Measurements from ENCODE around the gene SFRP2.

Gene SFRP2, protein sequence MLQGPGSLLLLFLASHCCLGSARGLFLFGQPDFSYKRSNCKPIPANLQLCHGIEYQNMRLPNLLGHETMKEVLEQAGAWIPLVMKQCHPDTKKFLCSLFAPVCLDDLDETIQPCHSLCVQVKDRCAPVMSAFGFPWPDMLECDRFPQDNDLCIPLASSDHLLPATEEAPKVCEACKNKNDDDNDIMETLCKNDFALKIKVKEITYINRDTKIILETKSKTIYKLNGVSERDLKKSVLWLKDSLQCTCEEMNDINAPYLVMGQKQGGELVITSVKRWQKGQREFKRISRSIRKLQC

DNA sequence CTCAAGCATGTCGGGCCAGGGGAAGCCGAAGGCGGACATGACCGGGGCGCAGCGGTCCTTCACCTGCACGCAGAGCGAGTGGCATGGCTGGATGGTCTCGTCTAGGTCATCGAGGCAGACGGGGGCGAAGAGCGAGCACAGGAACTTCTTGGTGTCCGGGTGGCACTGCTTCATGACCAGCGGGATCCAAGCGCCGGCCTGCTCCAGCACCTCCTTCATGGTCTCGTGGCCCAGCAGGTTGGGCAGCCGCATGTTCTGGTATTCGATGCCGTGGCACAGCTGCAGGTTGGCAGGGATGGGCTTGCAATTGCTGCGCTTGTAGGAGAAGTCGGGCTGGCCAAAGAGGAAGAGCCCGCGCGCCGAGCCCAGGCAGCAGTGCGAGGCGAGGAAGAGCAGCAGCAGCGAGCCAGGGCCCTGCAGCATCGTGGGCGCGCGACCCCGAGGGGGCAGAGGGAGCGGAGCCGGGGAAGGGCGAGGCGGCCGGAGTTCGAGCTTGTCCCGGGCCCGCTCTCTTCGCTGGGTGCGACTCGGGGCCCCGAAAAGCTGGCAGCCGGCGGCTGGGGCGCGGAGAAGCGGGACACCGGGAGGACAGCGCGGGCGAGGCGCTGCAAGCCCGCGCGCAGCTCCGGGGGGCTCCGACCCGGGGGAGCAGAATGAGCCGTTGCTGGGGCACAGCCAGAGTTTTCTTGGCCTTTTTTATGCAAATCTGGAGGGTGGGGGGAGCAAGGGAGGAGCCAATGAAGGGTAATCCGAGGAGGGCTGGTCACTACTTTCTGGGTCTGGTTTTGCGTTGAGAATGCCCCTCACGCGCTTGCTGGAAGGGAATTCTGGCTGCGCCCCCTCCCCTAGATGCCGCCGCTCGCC lies at the start of gene SFRP2:
Gene SFRP2, minus strand, starts transcription at position 671 of the 864 bp plus-strand sequence. Its CDS starts 248 bp downstream, at position 423.
- DNase-seq = peak; percentile 77

DNA sequence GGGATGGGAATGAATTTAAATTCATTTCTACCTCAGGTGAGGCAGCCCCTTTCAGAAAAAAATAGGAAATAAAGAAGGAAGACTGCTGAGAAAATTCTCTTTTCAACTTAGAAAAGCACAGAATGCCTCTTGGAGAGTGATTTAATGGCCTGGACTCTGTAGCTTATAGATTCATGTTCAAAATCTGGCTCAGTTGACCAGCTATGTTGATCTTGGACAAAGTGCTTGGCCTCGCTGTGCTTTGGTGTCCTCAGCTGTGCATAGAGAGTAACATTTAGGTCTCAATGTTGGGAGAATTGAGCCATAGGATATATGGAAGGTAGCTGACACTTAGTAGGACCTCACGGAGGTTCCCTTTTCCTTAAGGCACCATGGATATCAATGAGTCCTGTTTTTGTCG lies 49.7 kb upstream of the SFRP2 start:
- no peak for DNase-seq

DNA sequence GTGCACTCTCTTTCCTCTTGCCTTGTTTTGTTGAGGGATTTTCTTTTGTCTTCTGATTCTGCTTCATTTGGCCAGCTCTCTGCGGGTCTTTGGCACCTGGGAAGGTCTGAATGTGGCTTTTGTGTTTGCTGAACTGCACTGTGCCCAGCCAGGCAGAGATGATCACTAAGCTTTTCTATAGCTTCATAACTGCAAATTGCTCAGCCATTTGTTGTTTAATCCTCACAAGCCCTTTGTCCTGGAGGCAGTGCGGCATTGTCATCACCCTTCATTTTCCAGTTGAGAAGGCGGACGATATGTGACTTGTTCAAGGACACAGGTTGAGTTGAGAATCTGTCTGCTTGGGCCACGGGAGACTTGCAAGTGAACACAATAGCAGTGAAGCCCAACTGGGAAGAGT lies 46.0 kb upstream of the SFRP2 start:
- DNase-seq = no peak

DNA sequence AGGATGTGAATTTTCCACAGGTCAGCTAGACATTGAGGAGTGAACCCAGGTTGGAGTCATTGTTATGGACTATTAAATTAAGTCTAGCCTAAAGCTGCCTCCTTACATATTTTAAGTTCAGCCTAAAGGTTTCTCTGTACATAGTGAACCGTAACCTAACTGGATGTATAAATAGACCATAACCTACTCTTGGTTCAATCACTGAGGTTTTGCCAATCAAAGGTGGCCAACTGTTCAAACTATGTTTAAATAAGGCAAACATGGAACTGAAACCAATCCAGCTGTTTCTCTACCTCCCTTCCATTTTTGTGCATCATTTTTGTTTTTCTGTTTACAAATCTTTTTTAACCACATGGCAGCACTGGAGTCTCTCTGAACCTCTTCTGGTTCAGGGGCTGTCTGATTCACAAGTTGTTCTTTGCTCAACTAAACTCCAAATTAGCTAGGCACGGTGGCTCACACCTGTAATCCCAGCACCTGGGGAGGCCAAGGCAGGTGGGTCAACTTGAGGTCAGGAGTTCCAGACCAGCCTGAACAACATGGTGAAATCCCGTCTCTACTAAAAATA lies 43.9 kb upstream of the SFRP2 start:
- DNase-seq = no peak

DNA sequence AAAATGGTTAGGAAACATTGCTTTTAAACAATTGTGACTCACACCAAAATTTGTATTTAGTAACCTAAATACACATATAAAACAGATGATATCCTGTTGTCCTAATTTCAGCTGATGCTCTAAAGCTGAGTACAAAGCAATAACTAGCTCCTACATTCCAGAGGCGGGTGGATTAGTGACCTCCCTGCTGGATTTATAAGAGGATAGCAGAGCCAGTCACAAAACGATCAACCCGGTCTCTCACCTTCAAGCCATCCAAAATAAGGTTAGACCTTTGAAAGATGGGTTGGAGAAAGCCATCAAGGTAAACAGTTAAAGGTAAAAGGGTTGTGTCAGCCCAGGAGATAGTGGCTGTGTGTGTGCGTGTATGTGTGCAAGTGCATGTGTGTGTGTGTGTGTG lies 43.2 kb upstream of the SFRP2 start:
- DNase-seq = no peak

DNA sequence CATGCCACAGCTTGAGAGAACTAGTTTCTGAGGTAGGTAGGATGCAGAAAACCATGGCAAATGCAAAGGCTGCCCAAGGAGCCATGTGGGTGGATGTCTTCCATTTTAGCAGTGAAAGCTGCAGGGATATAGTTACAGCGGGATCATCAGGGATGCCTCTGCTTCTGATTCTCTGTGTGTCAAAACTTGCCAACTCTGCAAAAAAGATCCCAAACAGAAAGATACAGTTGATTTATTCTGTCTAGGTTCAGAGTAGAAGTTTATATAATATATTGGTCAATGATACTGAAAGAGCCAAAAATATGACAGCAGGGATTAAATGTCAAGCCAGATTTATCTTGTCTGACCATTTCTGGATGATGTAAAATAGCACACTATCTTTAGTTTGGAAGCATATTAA lies 42.4 kb upstream of the SFRP2 start:
- no peak for DNase-seq

DNA sequence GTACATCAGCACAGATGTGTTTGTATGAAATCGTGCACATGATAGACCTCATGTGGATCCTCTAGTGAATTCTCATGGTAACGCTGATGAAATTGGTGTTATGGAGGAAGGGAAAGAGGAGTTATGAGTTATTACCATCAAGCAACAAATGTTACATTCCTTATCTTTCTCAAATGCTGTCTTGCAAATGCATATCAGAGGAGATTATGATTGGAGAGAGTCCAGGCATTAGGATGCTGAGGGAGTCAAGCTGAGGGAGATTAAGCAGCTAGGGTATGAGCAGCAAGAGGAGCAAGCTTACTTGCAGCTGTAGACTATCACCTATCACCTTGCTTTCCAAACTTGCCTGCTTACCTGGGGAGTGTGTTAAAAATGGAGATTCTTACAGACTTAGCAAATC lies 36.8 kb upstream of the SFRP2 start:
- no peak for DNase-seq

DNA sequence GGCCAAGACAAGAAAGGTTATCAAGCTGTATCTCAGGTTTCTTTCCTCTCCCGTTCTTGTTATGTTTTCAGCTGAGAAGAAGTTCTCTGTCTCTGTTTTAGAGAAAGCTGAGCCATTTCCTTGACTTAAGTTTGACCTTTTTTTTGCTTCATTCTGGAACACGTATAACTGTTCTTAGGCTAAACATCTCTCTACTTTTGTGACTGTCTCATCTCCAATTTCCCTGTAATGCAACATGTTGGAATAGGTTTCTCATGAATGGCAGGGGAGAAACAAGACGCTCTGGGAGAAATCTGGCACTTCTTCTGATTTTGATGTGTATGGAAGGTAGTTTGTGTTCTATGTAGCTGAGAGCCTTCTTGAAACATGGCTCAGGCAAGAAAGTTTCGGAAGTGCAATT lies 36.2 kb upstream of the SFRP2 start:
- no peak for DNase-seq

DNA sequence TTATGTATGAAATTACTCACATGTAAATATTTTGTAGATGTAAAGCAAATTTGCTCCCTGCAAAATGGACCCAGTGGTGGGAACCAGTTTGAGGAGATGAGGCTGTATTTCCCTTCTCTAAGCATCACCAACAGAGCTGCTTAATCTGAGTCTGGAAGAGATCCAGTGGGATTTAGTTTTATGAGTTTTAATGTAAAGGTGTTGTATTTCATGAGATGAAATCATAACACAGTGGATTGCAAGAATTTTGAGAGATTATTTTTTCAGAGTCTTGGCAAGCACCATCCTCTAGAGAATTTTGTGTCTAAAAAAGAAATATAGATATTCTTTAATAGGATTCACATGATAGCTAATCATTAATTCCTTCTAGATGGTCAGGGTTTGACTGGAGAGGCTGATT lies 35.6 kb upstream of the SFRP2 start:
- DNase-seq = no peak

DNA sequence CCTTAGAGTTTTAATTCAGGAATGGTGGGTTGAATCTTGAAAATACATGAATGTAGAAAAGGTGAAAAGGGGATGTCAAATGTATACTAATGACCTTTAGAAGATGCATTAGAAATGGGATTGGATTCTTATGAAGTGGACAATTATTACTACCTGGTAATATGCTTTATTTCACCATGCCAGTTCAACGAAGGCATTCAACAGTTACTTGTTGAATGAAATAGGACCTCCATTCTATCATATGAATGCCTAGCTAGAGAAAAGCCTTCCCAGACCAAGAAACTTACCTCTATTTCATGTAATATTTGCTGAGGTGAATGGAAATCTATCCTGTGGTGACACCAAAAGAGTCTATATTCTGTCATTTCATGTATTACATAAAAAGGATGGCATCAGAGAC lies 34.6 kb upstream of the SFRP2 start:
- DNase-seq = no peak

DNA sequence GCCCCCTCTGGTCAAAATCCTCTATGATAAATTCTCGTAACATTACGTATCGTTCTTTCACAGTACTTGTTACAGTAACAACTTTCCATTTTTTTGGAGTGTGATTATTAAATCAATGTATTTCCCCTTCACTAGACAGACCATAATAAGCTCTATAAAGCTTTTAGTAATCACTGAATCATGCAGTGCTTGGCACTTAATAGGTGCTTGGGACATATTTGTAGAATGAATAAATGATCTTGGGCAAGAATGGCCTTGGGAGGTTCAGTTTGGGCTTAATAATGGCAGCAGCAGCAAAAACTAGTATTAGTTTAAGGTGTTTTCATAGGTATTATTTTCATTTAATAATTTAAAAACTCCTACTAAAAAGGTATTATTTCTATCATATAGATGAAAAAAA lies 33.4 kb upstream of the SFRP2 start:
- DNase-seq = no peak

DNA sequence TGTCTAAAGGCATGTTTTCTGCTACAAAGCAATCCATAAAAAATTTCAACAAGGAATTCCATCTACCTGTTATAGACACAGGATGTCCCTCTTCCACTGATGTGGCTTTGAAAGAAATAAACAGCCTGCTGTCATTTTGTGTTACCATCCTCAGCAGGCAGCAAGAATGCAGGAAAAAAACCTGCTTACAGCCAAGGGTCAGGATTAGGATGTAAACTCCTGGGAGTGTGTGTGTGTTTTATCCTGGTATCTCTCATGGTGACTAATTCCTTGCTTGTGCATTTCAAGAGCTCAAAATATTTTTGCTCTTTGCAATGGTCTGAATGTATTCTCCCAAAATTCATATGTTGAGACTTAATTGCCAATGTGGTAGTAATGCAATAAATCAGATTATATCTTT lies 28.6 kb upstream of the SFRP2 start:
- no peak for DNase-seq

DNA sequence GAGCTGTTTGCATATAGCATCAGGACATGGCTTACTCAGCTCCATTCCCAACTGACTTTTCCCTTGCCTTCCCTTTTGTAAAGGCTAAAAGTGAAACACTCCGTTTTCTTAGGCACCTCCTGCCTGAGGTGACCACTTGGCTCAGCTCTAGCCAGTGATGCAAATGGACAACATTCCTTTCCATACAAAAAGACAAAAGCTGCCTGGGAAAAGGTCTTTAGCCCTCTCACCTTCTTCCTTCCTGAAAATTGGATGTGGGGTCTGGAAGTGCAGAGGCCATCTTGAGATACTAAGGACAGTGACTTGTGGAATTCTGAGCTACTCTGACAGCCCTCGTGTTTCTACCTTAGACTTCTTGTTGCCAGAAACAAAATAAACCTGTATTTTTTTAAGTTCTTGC lies 27.7 kb upstream of the SFRP2 start:
- no peak for DNase-seq

DNA sequence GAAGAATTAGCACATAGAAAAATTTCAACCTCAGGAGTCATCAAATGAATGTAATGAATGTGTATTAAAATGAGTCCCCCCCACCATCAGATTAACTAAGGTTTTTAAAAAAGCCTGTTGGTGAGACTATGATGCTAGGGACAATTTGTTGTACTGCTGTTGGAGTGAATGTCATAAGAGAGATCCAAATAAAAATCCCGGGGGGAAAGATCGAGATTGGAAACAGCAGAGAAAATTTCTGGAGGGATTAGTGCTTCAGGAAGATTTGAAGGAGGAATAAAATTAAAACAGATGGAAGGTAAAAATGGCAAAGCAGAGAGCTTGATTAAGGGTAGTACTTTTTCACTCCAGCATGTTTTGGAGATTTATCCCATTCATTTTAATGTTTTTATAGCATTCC lies 25.9 kb upstream of the SFRP2 start:
- DNase-seq = no peak

DNA sequence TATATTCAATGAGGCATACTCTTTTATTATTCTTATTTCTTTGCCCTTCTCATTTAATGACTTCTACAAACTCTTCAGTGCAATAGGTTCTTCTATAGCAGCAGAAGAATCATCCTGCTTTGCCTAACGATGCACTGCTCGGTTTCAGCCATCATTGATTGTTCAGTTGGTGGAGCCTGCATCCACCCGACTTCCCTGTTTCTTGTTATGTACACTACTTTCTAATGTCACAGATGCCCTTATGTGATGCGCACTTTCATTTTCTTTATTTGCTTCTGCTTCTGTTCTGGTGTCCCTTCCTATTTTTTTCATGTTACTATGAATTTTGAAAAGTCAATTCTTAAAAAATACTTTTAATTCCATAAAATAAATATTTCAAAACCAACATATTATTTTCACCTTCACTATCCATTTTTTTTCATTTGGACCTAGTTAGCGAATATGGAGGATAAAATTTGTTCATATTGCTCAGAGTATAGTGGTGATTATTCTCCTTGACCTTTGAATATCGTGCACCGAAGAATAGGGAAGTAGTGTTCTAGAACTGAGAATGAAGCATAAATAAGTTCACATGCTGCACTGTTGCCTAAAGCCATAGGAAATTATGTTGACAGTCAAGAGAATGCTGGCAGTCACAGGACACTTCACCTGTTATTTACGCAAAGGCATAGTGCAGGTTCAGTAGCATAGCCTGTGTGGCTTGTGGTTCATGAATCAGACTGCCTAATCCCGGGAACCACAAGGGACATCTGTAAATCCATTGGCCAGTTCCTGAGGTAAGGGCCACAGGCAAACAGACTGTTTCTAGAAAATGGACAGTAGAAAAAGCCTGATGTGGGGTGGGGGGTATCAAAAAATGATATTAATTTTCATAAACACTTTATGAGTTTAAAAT lies 21.3 kb upstream of the SFRP2 start:
- DNase-seq = no peak

DNA sequence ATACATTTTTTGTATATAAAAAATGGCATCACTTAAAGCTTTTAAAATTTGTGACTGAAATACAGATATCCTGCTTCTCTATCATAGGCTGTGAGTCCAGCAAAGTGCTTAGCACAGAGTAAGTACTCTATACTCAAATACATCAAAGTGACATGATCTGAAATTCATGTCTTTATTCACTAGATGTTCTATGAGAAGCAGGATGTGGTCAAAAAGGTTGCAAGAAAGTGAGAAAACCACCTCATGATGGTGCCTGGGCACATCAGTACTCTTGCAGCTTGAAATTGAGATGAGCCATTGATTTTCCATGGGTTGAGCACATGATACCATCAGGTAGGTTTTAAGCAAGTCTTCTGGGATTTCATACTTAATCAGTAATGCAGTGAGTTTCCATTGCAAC lies 20.4 kb upstream of the SFRP2 start:
- no peak for DNase-seq

DNA sequence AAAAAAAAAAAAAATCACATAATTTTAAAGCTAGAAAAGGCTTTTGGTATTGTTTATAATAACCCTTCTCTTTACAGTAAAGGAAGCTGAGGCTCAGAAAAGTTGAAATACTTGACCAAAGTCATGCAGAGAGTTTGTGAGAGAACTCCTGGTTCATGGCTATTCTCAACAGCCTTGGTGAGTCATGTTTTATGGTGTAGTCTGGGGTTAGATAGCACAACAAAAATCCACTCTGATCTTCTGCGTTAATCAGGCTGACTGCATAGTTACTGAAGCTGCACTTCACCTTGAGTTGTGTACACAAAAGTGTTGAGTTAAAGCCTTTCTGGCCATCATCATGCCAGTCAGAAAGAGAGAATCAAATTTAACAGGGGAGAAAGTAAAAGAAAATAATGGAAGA lies 19.3 kb upstream of the SFRP2 start:
- DNase-seq = no peak

DNA sequence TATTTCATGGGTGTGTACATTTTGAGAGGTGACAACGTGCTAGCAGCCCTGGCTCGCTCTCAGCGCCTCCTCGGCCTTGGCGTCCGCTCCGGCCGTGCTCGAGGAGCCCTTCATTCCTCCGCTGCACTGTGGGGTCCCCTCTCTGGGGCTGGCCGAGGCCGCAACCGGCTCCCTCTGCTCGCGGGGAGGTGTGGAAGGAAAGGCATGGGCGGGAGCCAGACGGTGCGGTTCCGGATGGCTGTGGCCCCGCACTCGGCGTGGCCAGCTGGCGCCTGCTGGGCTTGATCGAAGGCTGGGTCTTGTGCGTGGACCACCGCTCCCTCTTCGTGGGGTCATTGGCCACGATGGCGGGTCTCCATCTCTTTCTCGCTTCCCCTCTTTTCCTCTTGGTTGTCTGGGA lies 17.2 kb upstream of the SFRP2 start:
- no peak for DNase-seq

DNA sequence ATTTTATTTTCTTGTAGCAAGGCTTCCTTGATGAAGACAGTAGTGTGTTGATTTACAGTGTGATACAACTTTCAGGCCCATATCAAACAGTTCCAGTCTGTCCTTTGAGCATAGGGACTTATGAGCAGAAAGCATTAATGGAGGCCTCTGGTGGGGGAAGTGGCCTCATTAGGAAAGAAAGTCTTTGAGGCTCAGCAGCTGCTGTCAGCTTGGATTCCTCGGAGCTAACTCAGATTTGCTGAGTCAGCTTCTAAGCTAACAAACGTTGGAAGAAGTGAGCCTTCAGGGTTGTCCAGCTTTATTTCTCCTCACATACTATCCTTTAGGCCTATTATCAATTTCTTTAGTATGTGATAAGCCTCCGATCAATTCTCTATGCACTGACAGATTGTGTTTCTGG lies 15.8 kb upstream of the SFRP2 start:
- DNase-seq = no peak

DNA sequence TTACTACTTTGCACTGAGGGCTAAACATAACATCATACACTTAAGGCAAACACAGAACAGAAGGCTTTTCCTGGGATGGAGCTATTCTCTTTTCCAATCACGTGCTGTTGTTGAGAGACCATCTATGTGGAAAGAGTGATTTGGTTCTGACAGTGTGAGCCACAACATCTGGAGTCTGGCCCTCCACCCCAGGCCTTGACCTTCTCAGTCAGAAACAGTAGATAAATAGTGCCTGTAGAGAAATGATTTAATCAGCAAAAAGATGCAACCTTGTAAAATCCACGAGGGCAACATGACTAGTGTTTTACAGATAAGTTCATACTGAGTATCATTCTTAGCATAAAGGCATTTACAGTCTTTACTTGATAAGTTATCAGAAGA lies 10.8 kb upstream of the SFRP2 start:
- no peak for DNase-seq

DNA sequence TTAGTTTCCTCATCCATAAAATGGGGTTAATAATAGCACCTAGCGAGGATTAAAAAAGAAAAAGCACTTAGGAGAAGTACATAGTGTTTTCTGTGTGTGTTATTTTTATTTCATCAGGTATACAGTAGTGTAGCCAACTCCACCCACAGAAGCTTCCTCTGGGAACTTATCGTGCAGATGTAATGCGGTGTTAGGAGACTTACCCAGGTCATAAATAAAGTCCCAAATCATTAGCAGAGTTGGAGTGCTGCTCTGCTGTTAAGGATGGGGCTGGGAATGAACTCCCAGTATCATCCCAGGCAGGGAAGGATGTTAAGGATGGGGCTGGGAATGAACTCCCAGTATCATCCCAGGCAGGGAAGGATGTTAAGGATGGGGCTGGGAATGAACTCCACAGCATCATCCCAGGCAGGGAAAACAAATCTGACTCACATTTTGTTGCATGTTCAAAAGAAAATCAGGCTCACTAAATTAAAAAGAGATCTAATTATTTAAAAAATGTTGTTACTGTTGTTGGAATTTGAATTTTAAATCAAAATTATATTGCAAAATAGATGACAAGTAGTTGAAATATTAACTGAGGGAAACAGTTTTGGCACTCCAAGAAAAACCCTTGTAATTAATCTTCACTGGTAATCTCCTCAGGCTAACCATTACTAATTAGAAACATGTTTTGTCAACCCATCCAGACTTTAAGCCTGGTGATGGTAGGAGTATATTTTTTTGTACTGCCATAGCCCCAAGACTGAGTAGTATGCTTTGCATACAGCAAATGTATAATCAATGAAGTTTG lies 10.2 kb upstream of the SFRP2 start:
- no peak for DNase-seq

DNA sequence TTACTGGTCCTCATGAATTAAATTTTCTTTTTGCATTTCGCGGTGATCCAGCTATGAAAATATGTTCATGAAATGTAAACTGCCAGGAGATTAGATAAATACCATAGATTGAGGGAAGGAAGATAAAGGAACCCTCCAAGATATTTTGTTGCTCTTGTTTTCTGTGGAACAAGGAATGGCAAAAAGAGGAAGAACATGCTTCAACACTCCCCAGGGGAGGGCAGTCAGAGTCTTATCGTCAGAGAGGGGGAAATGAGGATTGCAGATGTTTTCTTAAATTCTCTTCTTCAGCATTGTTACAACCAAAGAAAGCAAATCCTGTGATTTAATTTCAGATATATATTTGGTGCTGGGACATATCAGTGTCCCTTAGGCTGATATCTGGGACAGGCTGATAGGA lies 9.5 kb upstream of the SFRP2 start:
- no peak for DNase-seq

Measured in islet precursor cell (in vitro differentiated cells).